ENCODE results near the gene TMEM117. TPM values are rescaled to one million over a fixed set of nuclear protein-coding genes. Genes with fewer than 3 reads are reported as not detected.

TMEM117 gene
- total RNA-seq, 1 donor from 2014 or later: 13.1 TPM

DNA sequence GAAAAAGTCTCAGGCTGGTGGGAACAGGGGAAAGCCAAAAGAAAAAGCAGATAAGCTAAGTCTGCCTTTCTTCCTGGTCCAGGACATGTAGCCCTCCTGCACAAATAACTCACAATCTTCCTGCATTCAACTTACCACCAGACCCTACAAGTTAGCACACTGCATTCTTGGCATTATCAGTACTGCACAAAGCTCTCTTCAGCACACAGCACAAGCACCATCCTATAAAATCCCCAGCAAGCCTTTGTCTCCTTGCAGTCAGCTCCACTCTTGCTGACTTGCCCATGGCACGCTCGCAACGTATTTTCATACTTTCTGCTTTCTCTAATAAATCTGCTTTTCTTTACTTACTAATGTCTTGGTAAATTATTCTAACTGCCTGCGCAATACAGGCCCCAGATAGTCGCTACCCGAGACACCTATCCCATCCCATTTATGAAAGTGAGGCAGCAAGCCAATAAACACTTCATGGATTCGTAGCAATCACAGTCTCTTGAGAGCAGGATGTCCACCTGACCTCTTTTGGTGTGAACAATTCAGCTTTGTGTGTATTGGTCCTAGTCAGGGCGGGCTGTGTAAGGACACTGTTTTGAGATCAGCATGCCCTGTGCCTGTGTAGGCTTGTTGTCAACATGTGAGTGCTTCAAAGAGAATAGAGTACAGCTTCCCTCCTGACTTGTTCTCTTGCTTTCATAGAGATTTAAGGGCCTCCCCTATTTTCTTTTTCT is 49.0 kb downstream of the TMEM117 start:
- no peak overlapping the region for H3K4me3 ChIP-seq (ENCODE audit: insufficient read depth, low read depth, low read length)
- Mint-ChIP-seq H3K36me3 (ENCODE audit: low read depth, unreplicated experiment) (no peaks in the 10 kb centered on the region), H3K27me3 (ENCODE audit: low read depth, unreplicated experiment) (no peaks in the 10 kb centered on the region), H3K27ac (ENCODE audit: unreplicated experiment) (no peak overlapping the region), H3K9me3 (ENCODE audit: unreplicated experiment) (no peaks in the 10 kb centered on the region), H3K4me1 (ENCODE audit: low read depth, unreplicated experiment) (peaks cover 9% of the 10 kb centered on the region), H3K4me3 (ENCODE audit: unreplicated experiment) (no peak overlapping the region)
- FAIRE-seq (no peak), DNase-seq (ENCODE audit: low read depth) (no peak)
- no peak overlapping the region for H3K9ac ChIP-seq (ENCODE audit: low read length)
- no peak overlapping the region for H3K4me2 ChIP-seq (ENCODE audit: low read length)
- H2AFZ ChIP-seq (ENCODE audit: low read depth, low read length): no peak overlapping the region
- no peaks in the 10 kb centered on the region for H4K20me1 ChIP-seq (ENCODE audit: insufficient read depth, low read length)
- no peaks in the 10 kb centered on the region for H3K79me2 ChIP-seq (ENCODE audit: insufficient read depth, low read length)
- H3K27me3 ChIP-seq (ENCODE audit: insufficient read depth, low read length): no peaks in the 10 kb centered on the region
- no peaks in the 10 kb centered on the region for H3K4me1 ChIP-seq (ENCODE audit: insufficient read depth, low read length)
- TF ChIP-seq, protein P1, sequence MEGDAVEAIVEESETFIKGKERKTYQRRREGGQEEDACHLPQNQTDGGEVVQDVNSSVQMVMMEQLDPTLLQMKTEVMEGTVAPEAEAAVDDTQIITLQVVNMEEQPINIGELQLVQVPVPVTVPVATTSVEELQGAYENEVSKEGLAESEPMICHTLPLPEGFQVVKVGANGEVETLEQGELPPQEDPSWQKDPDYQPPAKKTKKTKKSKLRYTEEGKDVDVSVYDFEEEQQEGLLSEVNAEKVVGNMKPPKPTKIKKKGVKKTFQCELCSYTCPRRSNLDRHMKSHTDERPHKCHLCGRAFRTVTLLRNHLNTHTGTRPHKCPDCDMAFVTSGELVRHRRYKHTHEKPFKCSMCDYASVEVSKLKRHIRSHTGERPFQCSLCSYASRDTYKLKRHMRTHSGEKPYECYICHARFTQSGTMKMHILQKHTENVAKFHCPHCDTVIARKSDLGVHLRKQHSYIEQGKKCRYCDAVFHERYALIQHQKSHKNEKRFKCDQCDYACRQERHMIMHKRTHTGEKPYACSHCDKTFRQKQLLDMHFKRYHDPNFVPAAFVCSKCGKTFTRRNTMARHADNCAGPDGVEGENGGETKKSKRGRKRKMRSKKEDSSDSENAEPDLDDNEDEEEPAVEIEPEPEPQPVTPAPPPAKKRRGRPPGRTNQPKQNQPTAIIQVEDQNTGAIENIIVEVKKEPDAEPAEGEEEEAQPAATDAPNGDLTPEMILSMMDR (IDR thresholded peaks at IDR 0.05; ENCODE audit: insufficient read depth, low read depth, low read length): no peak
- no peak for TF ChIP-seq EZH2 (IDR thresholded peaks at IDR 0.05; ENCODE audit: insufficient read depth, low read length)
- no peaks in the 10 kb centered on the region for H3K36me3 ChIP-seq (ENCODE audit: insufficient read depth, low read length)
- H3K27ac ChIP-seq (ENCODE audit: low read depth, low read length): no peak overlapping the region
- H3K9me3 ChIP-seq (ENCODE audit: insufficient read depth, low read depth, low read length): no peaks in the 10 kb centered on the region

DNA sequence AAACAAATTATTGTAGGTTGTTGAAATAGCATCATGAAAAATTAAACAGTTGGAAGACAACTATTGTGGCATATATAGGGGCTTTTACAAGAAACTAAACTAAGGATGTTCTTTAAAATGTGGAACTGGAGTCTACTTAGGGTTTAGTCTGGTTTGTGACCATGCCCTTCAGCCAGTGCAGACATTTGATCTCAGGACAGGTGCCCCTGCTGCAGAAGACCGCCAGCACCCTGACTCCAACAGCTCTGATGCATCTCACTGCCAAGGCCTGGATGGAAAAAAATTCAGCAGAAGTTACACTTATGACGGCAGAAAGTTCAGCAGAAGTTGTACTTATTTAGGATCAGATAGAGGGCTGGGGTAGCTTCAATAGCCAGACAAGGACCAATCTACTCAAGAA is 51.5 kb downstream of the TMEM117 start:
- FAIRE-seq: no peak

More for the DNA sequence above, 51.5 kb downstream of the TMEM117 start:
- Histone ChIP-seq H3K4me2 (ENCODE audit: low read length) (no peak overlapping the region), H4K20me1 (ENCODE audit: insufficient read depth, low read length) (no peaks in the 10 kb centered on the region), H3K36me3 (ENCODE audit: insufficient read depth, low read length) (no peaks in the 10 kb centered on the region), H3K4me1 (ENCODE audit: insufficient read depth, low read length) (no peaks in the 10 kb centered on the region), H2AFZ (ENCODE audit: low read depth, low read length) (no peak overlapping the region), H3K9me3 (ENCODE audit: insufficient read depth, low read depth, low read length) (no peaks in the 10 kb centered on the region), H3K27me3 (ENCODE audit: insufficient read depth, low read length) (no peaks in the 10 kb centered on the region), H3K9ac (ENCODE audit: low read length) (no peak overlapping the region), H3K27ac (ENCODE audit: low read depth, low read length) (no peak overlapping the region), H3K79me2 (ENCODE audit: insufficient read depth, low read length) (no peaks in the 10 kb centered on the region), H3K4me3 (ENCODE audit: insufficient read depth, low read depth, low read length) (no peak overlapping the region)
- H3K27me3 Mint-ChIP-seq (ENCODE audit: low read depth, unreplicated experiment): no peaks in the 10 kb centered on the region
- no peak overlapping the region for H3K27ac Mint-ChIP-seq (ENCODE audit: unreplicated experiment)
- no peak for DNase-seq (ENCODE audit: low read depth)
- no peaks in the 10 kb centered on the region for H3K9me3 Mint-ChIP-seq (ENCODE audit: unreplicated experiment)
- no peak overlapping the region for H3K4me3 Mint-ChIP-seq (ENCODE audit: unreplicated experiment)
- H3K4me1 Mint-ChIP-seq (ENCODE audit: low read depth, unreplicated experiment): peaks cover 11% of the 10 kb centered on the region
- TF ChIP-seq, protein P1 (IDR thresholded peaks at IDR 0.05; ENCODE audit: insufficient read depth, low read depth, low read length): no peak
- TF ChIP-seq EZH2 (IDR thresholded peaks at IDR 0.05; ENCODE audit: insufficient read depth, low read length): no peak
- no peaks in the 10 kb centered on the region for H3K36me3 Mint-ChIP-seq (ENCODE audit: low read depth, unreplicated experiment)
